ENCODE measurements around the gene MAML1.
A peak's percentile ranks its signal among the peaks of the same experiment; 100 is the strongest.
"Not testable (repeated sequence)": the region's sequence is repeated elsewhere in the genome, so short reads cannot be mapped to it uniquely, and the experiment has no call there.

The MAML1 gene

DNA sequence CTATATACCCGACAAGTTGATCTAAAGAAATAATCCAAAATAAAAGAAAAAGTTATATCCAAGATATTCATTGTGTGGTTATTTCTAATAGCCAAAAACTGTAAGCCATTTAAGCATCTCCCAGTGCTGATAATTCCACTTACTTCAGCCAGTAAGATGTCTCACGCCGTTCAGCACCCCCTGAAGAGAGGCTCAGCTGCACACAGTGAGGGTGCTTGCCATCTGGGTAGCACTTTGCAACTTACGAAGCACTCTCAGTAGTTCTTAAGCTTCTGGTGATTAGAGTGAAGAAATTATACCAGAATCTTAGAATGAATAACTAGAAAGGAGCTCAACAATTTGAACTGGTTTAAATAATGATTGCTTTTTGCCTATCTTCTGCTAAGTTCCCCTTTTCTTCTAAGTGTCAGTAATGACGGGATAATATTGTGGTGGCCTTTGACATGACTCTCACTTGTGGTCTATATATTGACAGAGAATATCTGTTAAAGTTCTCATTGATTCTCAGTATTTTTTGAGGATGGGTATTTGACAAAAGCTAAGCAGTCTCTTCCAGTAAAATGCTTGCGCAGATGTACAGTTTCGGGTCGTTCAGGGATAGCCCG lies 35.0 kb downstream of the MAML1 start:
- DNase-seq (ENCODE audit: low spot score): no peak

DNA sequence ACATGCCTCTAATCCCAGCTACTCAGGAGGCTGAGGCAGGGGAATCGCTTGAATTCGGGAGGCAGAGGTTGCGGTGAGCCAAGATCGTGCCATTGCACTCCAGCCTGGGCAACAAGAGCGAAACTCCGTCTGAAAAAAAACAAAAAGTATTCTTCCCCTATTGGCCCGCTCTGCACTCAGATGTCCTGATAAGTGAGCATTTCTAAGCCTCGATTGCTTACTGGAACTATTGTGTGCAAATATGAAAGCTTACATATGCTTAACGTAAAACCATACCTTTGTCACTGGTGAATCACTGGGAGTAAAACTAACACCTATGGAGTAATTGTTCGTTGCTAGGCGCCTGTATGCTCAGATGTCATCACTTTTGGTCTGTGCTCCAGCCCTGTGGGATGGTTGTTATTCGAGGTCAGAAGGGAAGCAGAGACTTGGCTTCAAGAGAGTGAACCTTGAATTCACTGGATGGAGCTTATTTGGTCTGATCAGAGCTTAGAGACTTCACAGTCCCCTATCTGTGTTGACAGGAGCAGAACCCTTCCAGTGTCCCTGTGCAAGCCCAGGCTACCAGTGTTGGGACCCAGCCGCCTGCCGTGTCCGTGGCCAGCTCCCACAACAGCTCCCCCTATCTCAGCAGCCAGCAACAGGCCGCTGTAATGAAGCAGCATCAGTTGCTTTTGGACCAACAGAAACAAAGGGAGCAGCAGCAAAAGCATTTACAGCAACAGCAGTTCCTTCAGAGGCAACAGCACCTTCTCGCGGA lies 35.9 kb downstream of the MAML1 start:
- DNase-seq (ENCODE audit: low spot score): no peak

DNA sequence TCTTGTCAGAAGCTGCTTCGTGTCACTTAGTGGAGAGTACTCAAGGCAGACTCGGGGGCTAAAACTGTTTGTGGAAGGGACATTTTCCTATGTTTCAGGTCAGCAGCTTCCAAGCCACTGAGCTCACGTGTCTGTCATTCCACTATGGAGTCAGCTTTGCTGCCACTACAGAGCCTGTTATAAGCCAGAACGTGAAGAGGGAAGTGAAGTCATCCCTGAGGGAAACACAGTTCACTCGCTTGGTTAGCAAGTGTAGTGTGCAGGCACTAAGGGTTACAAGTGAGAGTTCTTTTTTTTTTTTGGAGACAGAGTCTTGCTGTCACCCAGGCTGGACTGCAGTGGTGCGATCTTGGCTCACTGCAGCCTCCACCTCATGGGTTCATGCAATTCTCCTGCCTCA lies 36.6 kb downstream of the MAML1 start:
- DNase-seq (ENCODE audit: low spot score): no peak

DNA sequence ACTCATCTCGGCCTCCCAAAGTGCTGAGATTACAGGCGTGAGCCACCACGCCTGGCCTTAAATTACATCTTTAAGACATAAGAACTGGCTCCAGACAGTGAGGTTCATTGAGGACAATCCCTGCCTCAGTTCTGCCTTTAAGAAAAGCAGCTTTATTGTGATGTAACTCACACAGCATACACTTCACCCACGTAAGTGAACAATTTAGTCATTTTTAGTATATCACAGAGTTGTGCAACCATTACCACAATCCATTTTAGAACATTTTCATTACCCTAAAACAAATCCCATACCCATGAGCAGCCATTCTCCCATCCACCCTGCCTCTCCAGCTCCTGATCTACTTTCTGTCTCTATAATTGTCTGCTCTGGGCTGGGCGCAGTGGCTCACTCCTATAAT lies 37.2 kb downstream of the MAML1 start:
- DNase-seq (ENCODE audit: low spot score): no peak

DNA sequence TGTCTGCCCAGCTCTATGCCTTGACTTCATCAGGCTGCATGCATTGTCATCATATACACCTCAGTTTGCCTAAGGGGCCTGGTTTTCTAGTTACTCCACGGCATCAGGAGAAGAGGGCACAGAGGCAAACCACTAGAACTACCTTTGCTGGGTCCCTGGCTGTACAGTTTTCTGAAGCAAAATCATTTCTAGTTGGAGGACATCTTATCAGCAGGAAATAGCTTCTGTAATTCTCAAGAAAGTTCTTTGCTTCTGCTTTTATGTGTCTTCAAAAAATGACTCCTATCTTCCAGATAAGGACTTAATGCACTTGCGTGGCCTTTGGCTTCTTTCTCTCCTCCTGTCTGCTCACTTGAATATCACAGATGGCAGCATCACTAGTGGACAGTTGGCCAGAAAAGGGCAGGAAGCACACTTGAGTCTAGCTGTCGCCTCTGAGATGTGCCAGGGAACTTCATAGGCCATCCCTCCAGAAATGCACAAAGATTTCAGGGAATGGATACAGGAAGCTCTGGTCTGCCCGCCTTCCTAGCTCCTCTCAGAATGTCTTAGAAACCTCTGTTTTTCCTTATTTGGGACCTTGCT lies 38.8 kb downstream of the MAML1 start:
- DNase-seq (ENCODE audit: low spot score): peak; percentile 78

DNA sequence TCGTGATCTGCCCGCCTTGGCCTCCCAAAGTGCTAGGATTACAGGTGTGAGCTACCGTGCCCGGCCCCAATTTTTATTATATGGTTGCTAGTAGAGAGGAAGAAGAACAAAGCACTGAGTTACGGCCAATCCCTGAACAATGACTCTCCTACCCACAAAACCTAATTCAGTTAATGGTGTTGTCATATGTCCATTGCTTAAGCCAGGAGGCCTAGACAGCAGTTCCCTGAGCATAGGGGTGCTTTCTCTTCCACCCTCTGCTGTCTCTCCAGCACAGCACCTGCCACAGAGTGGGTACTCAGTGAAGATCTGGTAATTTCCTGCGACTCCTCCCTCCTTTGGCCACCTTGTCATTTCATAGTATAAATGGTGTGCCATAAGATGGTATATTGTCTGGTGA lies 39.7 kb downstream of the MAML1 start:
- no peak for DNase-seq (ENCODE audit: low spot score)

DNA sequence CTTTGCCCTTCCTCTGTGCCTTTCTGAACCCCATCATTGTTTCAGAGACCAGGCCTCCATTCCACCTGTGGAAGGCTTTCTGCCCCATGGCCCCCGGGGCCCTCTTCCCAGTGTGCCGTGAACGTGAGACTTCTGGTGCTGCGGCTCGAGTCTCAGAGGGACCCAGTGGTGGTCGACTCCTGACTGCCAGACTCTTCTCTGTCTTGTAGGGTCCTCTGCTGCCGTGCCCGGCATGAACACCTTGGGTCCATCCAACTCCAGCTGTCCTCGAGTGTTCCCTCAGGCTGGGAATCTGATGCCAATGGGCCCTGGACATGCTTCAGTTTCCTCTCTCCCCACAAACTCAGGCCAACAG lies 41.0 kb downstream of the MAML1 start:
- DNase-seq (ENCODE audit: low spot score): no peak

DNA sequence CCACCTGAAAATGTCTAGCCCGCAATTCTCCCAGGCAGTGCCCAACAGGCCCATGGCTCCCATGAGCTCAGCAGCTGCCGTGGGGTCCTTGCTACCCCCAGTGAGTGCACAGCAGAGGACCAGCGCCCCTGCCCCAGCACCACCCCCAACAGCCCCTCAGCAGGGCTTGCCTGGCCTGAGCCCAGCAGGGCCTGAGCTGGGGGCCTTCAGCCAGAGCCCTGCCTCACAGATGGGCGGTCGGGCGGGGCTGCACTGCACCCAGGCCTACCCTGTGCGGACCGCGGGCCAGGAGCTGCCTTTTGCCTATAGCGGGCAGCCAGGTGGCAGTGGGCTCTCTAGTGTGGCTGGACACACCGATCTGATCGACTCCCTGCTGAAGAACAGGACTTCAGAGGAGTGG lies 41.8 kb downstream of the MAML1 start:
- no peak for DNase-seq (ENCODE audit: low spot score)

DNA sequence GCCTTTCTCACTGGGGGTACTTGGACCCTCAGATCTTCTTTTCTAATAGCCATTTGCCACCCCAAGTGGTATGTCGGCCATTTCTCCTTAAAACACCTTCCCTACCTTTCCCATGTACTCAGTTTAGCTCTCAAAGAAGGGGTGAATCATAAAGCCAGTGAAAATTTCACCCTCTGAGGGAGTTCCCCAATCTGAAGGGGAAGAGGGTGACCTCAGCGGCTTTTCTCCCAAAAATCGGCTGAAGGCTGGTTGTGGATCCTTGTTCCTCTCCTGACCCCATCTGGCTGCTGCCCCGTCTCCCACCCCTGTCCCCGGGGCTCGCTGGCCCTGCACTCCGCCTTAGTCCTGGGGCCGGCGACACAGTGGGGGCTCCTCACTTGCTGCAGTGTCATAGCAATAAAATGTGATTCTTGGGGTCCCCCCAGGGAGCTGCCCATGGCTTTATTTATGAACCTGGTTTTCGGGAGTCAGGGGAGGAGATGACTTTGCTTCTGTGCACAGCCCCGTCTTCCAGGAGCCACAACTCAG lies 43.9 kb downstream of the MAML1 start:
- DNase-seq (ENCODE audit: low spot score): no peak

DNA sequence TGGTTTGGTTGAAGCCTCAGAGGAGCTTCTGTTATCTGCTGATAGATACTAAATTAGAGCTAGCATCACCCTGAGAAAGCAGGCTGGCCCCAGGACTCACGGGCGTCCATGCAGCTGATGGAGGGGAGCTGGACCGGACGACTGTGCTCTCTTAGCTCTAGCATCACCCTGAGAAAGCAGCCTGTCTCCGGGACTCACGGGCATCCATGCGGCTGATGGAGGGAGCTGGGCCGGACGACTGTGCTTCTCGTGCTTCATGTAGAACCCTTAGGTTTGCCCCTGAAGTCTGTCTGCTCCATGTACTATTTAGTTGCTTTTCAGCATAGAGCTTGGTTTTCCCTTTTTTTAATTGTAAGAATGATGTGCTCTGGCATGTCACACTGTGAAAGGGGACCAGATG lies 44.8 kb downstream of the MAML1 start:
- no peak for DNase-seq (ENCODE audit: low spot score)

DNA sequence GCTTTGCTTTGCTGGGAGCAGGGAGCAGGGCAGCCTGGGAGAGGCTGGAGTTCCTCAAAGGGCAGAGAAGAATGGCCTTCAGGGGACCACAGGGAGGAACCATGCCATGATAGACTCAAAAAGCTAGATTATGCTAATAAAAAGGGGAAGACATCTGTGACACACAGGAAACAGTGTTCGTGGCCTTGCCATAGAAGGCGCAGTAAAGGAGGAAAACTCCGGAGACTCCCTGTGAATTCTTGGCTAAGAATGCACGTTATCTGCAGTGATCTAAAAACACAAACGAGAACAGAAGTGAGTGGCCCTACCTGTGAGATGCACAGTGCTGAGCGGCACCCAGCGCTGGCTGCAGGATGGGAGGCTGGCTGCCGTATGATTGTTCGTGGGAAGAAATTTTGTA lies 45.3 kb downstream of the MAML1 start:
- no peak for DNase-seq (ENCODE audit: low spot score)

DNA sequence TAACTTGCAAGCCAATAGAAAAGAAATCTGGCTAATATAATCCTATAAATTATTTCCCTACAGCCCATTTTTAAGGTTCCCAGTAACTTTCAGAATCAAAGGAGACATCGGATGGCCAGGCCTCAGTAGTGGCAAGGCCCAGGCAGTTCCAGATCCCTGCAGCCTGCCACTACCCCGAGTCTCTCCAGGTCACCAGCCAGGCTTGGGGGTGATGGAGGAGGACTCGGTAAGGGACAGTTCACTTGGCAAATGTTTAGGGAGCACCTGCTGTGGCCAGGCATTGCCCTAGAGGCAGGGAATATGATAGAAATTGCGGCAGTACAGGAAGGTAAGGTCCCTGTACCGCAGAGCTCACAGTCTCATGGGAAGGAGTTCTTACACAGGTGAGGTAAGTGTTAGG lies 46.0 kb downstream of the MAML1 start:
- no peak for DNase-seq (ENCODE audit: low spot score)

DNA sequence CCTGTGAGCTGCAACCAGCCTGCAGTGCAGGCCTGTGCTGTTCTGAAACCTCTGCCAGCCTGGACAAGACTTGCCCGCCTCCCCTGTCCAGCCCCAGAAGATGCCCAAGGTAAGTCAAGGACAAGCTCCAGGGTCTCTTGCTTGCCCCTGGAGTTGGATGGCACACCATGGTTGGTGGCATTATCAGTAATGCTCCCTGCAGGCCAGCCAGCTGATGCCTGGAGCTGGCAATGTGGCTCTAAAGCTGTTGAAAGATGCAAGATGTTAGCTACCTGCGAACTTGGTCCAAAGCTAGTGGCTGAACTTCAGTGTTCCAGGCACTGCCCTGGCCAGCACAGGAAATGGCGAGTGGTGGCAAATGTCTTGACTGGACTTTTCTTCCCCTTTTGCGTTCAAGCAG lies 47.2 kb downstream of the MAML1 start:
- DNase-seq (ENCODE audit: low spot score): no peak

DNA sequence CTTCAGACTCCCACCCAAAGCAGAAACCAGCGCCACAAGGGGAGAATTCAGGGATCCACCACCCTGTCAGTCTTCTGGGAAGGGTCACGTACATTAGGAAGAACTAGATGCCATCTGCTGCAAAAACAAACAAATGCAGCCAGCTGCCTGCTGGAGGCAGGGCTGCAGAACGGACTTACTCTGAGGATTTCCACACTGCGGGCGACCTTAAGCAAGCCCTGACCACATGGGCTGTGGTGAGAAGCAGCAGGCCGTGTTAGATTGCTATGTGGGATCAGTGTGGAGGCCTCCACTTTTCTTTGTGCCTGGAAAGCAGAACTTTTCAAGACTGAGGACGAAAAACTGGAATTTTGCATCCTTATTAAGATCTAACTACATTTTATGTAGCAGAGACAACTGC lies 47.7 kb downstream of the MAML1 start:
- no peak for DNase-seq (ENCODE audit: low spot score)

DNA sequence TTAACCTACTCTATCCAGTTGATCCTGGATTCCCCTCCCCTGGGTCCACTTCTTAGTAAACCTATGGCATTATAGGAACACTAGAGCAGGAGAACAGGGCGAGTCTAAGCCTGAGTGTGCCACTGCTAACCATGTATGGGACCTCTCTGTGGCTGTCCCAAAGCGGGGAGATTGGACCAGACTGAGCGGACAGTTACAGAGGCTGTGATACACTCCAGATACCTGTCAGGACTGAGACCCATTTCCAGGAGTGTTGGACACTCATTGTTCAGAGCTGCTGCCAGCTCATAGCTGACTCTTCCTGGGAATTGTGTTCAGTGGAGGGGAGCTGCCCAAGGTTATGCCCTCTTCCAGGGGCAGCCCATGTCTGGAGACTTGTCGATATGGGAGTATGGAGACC lies 49.2 kb downstream of the MAML1 start:
- DNase-seq (ENCODE audit: low spot score): no peak

DNA sequence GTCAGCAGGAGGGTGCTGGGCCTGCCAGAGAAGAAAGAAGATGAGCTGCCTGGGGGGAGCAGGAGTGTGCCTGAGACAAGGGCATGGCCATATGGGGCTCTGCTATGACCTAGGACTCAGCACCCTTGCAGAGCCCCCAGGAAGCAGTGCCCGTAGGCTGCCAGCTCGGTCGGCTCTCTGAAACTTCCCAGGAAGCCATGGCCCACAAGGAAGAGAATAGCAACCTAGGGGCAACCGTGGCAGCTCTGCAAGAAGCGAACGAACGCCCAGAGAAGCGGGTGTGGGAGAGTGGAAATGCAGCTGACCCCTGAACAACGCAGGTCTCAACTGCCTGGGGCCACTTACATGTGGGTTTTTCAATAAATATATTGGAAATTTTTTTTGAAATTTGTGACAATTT lies 50.5 kb downstream of the MAML1 start:
- DNase-seq (ENCODE audit: low spot score): no peak

DNA sequence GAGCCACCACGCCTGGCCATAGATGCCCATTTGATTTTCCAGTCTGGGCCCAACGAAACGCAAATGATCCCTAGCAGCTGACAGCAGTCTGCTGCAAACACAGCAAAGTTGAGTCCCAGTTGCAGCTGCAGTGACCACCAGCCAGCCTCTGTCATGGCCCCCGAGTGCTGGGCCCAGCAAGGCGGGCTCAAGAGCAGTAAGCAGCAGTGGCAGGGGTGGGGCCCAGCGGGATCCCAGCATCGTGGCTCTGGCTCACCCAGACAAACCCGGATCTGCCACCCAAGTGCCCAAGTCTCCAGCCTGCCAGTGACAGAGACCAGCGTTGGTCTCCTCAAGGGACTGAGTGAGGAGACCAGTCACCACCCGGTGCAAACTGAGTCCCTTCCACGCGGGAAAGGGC lies 54.2 kb downstream of the MAML1 start:
- DNase-seq (ENCODE audit: low spot score): no peak

DNA sequence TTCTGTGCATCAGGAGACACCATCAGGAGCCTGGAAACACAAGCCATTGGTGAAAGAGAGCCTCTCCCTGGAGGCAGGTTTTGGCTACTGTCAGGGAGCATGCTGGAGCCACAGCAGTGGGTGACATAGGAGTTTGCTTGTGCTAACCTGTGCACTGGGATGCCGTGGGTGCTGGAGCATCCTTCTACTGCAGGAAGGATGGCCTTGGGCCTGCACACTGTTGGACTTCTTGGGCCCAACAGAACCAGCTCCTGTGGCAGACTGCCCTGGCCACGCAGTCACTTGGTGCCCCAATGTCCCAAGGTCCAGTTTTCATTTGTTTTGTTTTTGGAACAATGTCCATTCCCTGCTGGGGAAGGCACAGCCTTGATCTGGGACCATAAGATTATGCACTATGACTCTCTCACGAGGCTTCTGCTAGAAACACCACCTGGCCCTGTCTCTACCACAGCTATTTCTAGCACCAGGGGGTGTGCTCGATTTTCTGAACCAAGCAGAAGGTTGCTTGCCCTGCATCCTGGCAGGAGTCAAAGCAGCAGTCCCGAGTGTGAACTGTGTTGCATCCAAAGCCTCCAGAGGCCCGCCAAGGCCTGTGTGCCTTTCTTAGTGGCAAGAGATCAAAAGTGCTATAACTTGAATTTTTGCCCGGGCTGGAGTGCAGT lies 55.7 kb downstream of the MAML1 start:
- DNase-seq (ENCODE audit: low spot score): peak; percentile 62

DNA sequence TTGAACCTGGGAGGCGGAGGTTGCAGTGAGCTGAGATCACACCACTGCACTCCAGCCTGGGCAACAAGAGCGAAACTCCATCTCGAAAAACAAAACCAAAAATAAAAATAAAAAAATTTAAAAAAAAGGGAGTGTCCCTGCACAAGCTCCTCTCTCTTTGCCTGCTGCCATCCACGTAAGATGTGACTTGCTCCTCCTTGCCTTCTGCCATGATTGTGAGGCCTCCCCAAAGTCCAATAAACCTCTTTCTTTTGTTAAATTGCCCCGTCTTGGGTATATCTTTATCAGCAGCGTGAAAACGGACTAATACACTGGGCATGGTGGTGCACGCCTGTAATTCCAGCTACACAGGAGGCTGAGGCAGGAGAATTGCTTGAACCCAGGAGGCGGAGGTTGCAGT lies 56.7 kb downstream of the MAML1 start:
- not testable (repeated sequence) for DNase-seq (ENCODE audit: low spot score)

DNA sequence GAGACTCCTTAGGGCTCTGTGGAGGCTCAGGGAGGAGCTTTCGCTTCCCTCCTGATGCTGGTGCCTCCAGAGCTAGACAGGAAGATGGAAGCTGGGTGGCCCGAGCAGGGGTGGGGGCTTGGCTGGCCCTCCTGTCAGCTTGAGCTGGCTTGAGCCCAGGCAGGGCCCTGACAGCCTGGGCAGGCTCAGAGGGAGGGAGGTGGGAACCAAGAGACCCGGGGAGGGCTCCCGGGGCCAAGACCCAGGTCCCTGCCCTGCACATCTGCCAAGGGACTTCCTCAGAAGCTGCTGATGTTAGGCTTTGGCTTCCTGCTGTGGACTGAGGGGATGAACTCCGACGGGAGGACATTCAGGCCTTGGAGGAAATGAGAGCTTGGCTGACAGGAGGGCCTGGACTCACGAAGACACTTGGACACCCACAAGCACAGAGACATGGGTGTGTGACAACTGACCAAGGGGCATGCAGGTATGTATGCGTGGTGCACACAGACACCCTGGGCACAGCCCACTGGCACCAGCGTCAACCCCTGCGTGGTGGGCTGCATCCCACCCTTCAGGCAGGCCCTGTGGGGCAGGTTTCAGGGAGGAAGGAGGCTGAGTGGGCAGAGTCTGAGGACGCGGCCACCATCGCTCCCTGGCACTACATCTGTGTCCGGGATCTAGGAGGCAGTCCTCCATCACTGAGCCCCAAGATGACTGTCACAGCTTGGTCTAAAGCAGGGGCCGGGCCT lies 59.4 kb downstream of the MAML1 start:
- no peak for DNase-seq (ENCODE audit: low spot score)

DNA sequence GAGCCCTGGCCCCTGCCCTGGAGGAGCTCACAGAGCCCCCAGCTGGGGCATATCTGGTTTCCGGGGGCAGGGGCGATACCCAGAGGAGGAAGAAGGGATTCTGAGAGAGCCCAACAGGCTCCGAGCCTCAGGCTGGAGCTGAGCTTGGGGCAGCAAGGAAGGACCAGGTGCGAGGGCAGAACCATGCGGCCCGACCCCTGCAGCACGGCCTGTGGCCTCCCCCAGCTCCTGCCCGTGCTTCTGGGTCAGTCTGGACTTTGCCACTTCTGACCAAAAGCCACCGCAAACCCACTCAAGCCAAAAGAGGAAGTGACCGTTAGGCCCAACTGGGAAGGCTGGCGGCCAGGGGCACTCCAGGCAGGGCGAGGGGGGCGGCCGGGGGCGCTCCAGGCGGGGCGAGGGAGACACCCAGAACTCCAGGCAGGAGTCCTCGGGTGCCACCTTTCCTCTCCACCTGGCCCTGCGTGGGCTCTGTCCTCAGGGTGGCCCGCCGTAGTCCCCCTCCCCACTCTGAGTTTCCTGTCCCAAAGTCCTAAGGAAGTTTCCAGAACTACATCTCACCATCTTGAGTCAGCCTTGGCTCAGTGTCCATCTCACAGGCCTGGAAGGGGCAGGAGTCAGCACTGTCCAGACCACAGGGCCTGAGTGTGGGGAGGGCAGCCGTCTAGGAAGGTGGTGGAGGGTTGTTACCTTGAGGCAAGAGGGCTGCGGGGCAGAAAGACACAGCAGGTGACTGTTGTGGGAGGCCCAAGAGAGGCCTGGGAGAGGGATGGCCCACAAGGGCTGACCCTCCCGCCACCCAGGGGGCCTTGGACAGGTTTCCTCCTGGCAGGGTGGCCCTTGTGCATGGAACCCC lies 60.2 kb downstream of the MAML1 start:
- DNase-seq (ENCODE audit: low spot score): no peak

All from cerebellar cortex (tissue), 1 donor.